GM13976 (cell line): ENCODE results near the gene CASKIN1.

Experiments used
- DNase-seq: peaks from one replicate; pipeline ENCODE4 v3.0.0; 2012; ENCODE audit warnings: low spot score
- in situ Hi-C: fragments of 300-500 bp; cut with MboI; formaldehyde crosslinking; loops from one replicate; pipeline ENCODE4 v1.12.0; 2022; ENCODE audit warnings: low sequenced_read_pairs, mixed read lengths, inconsistent platforms; ENCODE audit not compliant: unreplicated experiment
- TF ChIP-seq, protein P1 (sequence below): IDR thresholded peaks from 2 replicates; pipeline ENCODE4 v1.5.1; 2012; ENCODE audit warnings: borderline replicate concordance, mild to moderate bottlenecking; ENCODE audit not compliant: insufficient read depth; ENCODE audit errors: extremely low read depth, missing control alignments, control extremely low read depth

The CASKIN1 gene

DNA sequence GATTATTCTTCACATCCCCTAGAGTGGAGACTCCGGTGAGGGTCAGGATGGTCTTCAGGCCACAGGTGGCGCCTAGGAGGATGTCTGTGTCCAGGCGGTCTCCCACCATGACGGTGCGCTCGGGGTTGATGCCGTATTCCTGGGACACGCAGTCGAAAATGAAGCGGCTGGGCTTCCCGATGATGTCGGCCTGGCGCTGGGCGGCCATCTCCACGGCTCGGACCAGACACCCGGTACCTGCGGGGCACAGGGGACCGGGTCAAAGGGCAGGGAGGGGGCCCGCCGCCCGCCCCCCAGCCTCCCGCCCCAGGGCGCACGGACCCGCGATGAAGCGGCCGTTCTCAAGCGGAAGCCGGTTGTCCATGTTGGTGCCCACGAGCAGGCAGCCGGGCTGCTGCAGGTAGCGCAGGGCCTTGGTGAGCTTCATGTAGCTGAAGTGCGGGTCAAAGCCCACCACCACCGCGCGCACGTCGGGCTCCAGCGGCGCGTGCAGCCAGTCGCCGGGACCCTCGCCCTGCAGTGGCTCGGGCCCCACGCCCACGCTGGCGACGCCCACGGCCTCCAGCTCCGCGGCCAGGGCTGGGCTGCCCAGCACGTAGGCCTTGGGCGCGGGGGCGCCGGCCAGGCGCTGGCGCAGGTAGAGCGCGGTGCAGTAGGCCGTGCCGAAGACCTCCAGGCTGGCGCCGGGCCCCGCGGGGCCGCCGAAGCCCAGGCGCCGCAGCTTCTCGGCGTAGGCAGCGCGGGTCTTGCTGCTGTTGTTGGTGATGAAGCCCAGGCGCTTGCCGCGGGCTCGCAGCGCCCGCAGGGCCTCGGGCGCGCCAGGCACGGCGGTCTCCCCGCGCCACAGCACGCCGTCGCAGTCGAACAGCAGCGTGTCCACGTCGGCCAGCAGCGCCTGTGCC lies 17.7 kb upstream of the CASKIN1 start:
- in situ Hi-C loops, result no loop called here
- TF ChIP-seq, protein P1, sequence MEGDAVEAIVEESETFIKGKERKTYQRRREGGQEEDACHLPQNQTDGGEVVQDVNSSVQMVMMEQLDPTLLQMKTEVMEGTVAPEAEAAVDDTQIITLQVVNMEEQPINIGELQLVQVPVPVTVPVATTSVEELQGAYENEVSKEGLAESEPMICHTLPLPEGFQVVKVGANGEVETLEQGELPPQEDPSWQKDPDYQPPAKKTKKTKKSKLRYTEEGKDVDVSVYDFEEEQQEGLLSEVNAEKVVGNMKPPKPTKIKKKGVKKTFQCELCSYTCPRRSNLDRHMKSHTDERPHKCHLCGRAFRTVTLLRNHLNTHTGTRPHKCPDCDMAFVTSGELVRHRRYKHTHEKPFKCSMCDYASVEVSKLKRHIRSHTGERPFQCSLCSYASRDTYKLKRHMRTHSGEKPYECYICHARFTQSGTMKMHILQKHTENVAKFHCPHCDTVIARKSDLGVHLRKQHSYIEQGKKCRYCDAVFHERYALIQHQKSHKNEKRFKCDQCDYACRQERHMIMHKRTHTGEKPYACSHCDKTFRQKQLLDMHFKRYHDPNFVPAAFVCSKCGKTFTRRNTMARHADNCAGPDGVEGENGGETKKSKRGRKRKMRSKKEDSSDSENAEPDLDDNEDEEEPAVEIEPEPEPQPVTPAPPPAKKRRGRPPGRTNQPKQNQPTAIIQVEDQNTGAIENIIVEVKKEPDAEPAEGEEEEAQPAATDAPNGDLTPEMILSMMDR, result no peak
- no peak for DNase-seq

DNA sequence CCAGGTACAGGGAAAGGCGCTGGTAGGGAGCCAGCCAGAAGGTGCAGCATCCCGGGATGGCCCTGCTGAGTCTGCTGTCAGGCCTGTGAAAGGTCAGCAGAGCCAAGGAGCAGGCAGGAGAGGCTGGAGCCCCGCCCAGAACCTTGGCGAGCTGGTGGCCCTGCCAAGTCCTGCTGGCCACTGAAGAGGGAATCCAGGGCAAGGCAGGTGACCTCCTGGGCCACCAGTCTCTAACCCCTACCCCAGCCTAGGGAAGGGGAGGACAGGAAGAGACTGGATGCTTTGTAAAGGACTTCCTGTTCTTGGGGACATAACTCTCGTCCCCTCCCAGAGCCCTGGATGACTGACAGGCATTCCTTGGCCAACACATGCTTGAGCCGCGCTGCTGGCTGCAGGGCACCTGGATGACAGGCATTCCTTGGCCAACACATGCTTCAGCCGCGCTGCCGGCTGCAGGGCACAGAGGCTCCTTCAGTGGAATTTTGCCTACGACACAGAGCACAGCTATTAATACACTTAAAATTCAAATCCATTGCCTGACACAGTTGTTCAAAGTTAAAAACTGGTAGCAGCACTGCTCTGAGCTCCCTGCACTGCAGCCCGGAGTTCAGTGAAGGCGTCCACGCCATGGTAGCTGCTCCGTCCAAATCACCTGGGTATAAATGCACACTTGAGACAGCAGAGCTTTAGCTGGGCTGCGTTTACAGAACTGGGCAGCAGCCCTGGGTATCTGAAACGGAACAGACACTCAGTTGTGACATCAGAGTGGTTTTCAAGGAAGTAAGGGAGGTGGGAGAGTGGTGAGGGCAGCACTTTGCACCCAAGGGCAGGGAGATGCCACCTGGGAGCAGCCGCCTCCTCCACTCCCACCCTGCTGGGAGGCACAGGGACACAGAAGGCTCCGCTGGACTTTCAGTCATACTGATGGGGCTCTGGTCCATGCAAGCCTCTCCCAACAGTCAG lies 16.2 kb upstream of the CASKIN1 start:
- in situ Hi-C loops, result no loop called here
- DNase-seq, result no peak
- TF ChIP-seq, protein P1, result no peak

DNA sequence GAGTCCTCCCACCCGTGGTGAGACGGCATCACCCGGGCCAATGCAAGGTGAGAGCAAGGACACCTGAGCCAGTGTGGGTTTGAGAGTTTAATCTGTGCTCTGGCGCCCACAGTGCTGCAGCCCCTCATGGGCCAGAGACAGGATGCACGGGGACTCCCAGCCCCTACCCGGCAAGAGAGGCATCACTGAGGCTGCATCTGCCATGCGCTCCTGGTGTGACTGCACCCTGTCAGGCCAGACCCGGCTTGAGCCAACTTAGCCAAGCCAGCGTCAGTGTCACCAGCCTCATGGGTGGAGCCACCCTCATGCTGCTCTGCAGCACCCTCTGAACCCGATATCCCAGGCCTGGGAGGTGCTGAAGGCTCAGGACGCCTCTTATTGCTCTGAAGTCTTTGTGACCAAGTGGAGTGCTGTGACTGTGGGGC lies 15.5 kb upstream of the CASKIN1 start:
- no peak for DNase-seq
- in situ Hi-C loops, result no loop called here
- TF ChIP-seq, protein P1, result no peak

DNA sequence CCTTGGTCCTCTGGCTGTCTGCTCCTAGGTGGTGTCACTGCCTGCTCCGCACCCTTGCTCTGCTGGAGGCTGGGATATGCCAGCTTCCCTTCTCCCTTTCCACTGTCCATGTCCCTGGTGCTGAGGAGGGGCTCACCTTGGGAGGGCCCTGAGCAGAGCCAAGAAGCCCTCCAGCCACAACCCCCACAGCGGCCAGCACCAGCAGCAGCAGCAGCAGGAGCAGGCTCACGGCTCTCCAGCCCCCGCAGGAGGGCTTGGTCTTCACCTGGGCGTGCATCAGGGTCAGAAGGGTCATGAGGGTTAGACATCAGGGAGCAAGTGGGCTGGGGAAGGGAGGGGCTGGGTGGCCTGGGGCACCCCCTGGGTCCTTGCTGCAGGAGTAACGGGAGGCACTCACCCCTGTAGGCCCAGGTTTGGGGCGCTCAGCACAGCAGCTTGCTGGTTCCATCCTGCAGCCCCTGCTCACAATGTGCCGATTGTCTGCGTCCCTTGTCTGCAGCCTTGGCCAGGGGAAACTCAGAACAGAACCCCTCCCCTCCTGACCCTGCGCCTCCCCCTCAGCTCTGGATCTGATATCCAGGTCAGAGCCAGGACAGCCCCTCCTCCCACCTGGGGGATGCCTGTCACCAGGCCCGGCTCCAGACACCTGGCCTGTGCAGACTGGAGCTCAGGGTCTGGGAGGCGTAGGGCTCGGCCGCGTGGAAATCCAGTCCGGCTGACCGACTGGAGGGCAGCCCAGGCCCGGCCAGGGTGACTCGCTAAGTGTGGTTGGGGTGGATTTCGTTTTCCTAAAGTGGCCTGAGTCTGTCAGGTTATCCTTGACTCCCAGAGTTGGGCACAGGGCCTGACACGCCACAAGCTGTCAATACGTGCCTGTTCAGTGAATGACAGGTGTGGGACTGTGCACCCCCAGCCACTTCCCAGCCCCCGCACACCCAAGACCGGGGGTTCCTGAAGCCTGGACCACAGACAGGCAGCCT lies 14.3 kb upstream of the CASKIN1 start, which contains the start of gene BRICD5:
Gene BRICD5 (minus strand): TSS at position 478 of the 980 bp plus-strand sequence. CDS start 30 bp downstream, at position 448.
- TF ChIP-seq, protein P1, result no peak
- in situ Hi-C loops, result no loop called here
- no peak for DNase-seq

- in situ Hi-C loops, result no loop called here
- TF ChIP-seq, protein P1, result no peak
- DNase-seq, result no peak
These were observed 13.6 kb upstream of the CASKIN1 start for GRCh38 chr16:2210009-2210332.
